Measurements from ENCODE around the gene PID1. TPM values are rescaled to one million over a fixed set of nuclear protein-coding genes. Genes with fewer than 3 reads are reported as not detected.

The PID1 gene
- total RNA-seq, 8 experiments from 2014 or later, result 0.28 to 26.2 (median 9.8) TPM

- Histone ChIP-seq H3K27ac (no peak overlapping the region), H3K4me1 (replicated peaks in 1 of 2) (no peaks in the 10 kb centered on the region), H3K4me3 (no peak overlapping the region)
- ATAC-seq (replicated peaks in 6 of 8), result no peak
- in situ Hi-C loops (cut with MboI; ENCODE audit: low pct_unique_long_range_greater_than_20kb in 2 of 9, low sequenced_read_pairs in 9 of 9, unreplicated experiment in 9 of 9), result loop anchor here in 1 of 9 experiments (25.0 kb wide), 1 partner anchor 437 kb away; no protein-coding TSS in a partner anchor
These were observed 147.0 kb downstream of the PID1 start for GRCh38 chr2:229124136-229124535.

GRCh38 chr2:229118927-229119326 lies 152.2 kb downstream of the PID1 start:
- in situ Hi-C loops (cut with MboI; ENCODE audit: low pct_unique_long_range_greater_than_20kb in 2 of 9, low sequenced_read_pairs in 9 of 9, unreplicated experiment in 9 of 9), result loop anchor here in 1 of 9 experiments (25.0 kb wide), 1 partner anchor 432 kb away; no protein-coding TSS in a partner anchor
- H3K4me3 ChIP-seq, result no peak overlapping the region
- no peak for ATAC-seq (replicated peaks in 6 of 8)
- no peak overlapping the region for H3K27ac ChIP-seq
- no peaks in the 10 kb centered on the region for H3K4me1 ChIP-seq (replicated peaks in 1 of 2)

GRCh38 chr2:229118336-229118735 lies 152.8 kb downstream of the PID1 start:
- WGBS, 10 experiments, result 8 to 73% (median 46%) methylated on average over 1 to 4 of the region's 4 CpGs
- peak in 2 of 8 experiments; percentile 16 to 25 for ATAC-seq (replicated peaks in 6 of 8)
- H3K4me3 ChIP-seq, result no peak overlapping the region
- no peaks in the 10 kb centered on the region for H3K4me1 ChIP-seq (replicated peaks in 1 of 2)
- in situ Hi-C loops (cut with MboI; ENCODE audit: low pct_unique_long_range_greater_than_20kb in 2 of 9, low sequenced_read_pairs in 9 of 9, unreplicated experiment in 9 of 9), result loop anchor here in 1 of 9 experiments (25.0 kb wide), 1 partner anchor 431 kb away; no protein-coding TSS in a partner anchor
- H3K27ac ChIP-seq, result no peak overlapping the region

- ATAC-seq (replicated peaks in 6 of 8), result no peak
- Histone ChIP-seq H3K4me1 (replicated peaks in 1 of 2) (no peaks in the 10 kb centered on the region), H3K27ac (no peak overlapping the region), H3K4me3 (no peak overlapping the region)
- WGBS, 10 experiments, result 44 to 93% (median 75%) methylated on average over 3 to 5 of the region's 5 CpGs
- in situ Hi-C loops (cut with MboI; ENCODE audit: low pct_unique_long_range_greater_than_20kb in 2 of 9, low sequenced_read_pairs in 9 of 9, unreplicated experiment in 9 of 9), result loop anchor here in 1 of 9 experiments (25.0 kb wide), 1 partner anchor 424 kb away; no protein-coding TSS in a partner anchor
These were observed 159.3 kb downstream of the PID1 start for GRCh38 chr2:229111744-229112143.

DNA sequence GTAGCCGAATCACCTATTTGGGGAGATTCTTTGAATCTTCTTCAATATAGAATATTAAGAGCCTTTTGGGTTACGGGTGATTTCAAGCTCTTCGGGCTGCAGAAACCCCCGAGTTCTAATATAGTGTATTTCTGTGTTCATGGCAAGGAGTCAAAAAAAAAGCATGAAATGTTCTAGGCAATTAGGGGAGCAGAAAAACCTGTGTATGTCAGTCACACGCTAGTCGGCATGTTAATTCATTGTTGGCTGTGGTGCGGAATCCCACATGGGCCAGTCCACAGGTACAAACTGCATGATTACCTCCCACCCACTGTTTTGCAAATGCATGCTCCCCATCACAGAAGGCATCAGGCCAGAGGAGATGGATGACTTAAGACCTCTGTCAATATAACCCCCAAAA lies 161.9 kb downstream of the PID1 start:
- Histone ChIP-seq H3K4me1 (replicated peaks in 1 of 2) (peaks cover 0 to 6% of the 10 kb centered on the region in 2 donors), H3K27ac (no peak overlapping the region), H3K4me3 (no peak overlapping the region)
- 68 to 94% (median 87%) methylated on average over 4 to 7 of the region's 7 CpGs; no CpG with 5 or more reads in 1 of the 10 experiments for whole genome bisulfite sequencing, 10 experiments
- in situ Hi-C loops (cut with MboI; ENCODE audit: low pct_unique_long_range_greater_than_20kb in 2 of 9, low sequenced_read_pairs in 9 of 9, unreplicated experiment in 9 of 9), result loop anchor here in 1 of 9 experiments (25.0 kb wide), 1 partner anchor 422 kb away; no protein-coding TSS in a partner anchor
- ATAC-seq (replicated peaks in 6 of 8), result no peak

DNA sequence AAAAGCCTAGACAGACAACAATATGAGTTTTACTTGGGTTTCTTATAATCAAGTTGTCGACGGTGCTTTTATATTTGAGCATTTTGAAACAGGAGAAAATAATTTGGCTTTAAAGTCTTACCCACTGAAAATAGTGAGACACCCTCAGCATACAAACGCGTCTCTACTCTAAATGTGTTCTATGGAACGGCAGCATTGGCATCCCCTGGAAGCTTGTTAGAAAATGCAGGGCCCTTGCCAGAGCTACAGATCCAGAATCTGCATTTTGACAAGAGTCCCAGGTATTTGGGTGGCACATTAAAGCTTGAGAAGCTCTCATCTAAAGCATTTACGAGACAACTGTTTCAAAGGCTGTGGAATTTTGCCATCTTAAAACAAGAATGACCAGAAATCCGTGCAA lies 163.5 kb downstream of the PID1 start:
- H3K4me3 ChIP-seq, result no peak overlapping the region
- 64 to 95% (median 79%) methylated on average over 2 to 7 of the region's 7 CpGs; no CpG with 5 or more reads in 1 of the 10 experiments for WGBS, 10 experiments
- in situ Hi-C loops (cut with MboI; ENCODE audit: low pct_unique_long_range_greater_than_20kb in 2 of 9, low sequenced_read_pairs in 9 of 9, unreplicated experiment in 9 of 9), result loop anchor here in 1 of 9 experiments (25.0 kb wide), 1 partner anchor 420 kb away; no protein-coding TSS in a partner anchor
- no peak overlapping the region for H3K27ac ChIP-seq
- no peak for ATAC-seq (replicated peaks in 6 of 8)
- peaks cover 0 to 6% of the 10 kb centered on the region in 2 donors for H3K4me1 ChIP-seq (replicated peaks in 1 of 2)

DNA sequence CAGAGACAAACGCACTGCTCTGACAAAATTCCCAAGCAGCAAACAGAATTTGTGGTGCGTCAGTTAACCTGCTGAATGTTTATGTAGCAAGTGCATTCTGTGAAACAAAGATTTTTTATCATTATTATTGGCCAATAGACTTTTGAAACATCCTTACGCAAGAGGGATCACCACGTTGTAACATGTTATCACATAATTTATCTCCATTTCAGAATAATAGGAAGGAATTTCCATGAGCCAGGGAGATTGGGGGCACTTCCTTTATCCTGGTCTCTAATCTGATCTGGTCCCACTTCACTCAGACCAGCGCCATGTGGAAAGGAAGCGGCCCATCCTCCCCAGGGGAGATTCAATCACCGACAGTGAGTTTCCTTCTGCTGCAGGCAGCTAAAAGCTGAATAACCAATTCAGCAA lies 166.1 kb downstream of the PID1 start:
- in situ Hi-C loops (cut with MboI; ENCODE audit: low pct_unique_long_range_greater_than_20kb in 2 of 9, low sequenced_read_pairs in 9 of 9, unreplicated experiment in 9 of 9), result loop anchor here in 1 of 9 experiments (25.0 kb wide), 1 partner anchor 418 kb away; no protein-coding TSS in a partner anchor
- 57 to 100% (median 83%) methylated on average over 1 to 6 of the region's 7 CpGs for WGBS, 10 experiments
- H3K4me1 ChIP-seq (replicated peaks in 1 of 2), result peaks cover 0 to 6% of the 10 kb centered on the region in 2 donors

GRCh38 chr2:229104025-229104424 lies 167.1 kb downstream of the PID1 start:
- no peak for ATAC-seq (replicated peaks in 6 of 8)
- Histone ChIP-seq H3K4me3 (no peak overlapping the region), H3K4me1 (replicated peaks in 1 of 2) (peaks cover 0 to 6% of the 10 kb centered on the region in 2 donors), H3K27ac (no peak overlapping the region)
- in situ Hi-C loops (cut with MboI; ENCODE audit: low pct_unique_long_range_greater_than_20kb in 2 of 9, low sequenced_read_pairs in 9 of 9, unreplicated experiment in 9 of 9), result loop anchor here in 1 of 9 experiments (25.0 kb wide), 1 partner anchor 417 kb away; no protein-coding TSS in a partner anchor
- WGBS, 10 experiments, result 79 to 100% (median 100%) methylated on average over 1 to 3 of the region's 3 CpGs; no CpG with 5 or more reads in 3 of the 10 experiments

More for the DNA sequence above, 166.1 kb downstream of the PID1 start:
- ATAC-seq (replicated peaks in 6 of 8), result no peak
- Histone ChIP-seq H3K4me3 (no peak overlapping the region), H3K27ac (no peak overlapping the region)

- in situ Hi-C loops (cut with MboI; ENCODE audit: low pct_unique_long_range_greater_than_20kb in 2 of 9, low sequenced_read_pairs in 9 of 9, unreplicated experiment in 9 of 9), result loop anchor here in 1 of 9 experiments (25.0 kb wide), 1 partner anchor 414 kb away; no protein-coding TSS in a partner anchor
These were observed 169.8 kb downstream of the PID1 start for GRCh38 chr2:229101314-229101713.

DNA sequence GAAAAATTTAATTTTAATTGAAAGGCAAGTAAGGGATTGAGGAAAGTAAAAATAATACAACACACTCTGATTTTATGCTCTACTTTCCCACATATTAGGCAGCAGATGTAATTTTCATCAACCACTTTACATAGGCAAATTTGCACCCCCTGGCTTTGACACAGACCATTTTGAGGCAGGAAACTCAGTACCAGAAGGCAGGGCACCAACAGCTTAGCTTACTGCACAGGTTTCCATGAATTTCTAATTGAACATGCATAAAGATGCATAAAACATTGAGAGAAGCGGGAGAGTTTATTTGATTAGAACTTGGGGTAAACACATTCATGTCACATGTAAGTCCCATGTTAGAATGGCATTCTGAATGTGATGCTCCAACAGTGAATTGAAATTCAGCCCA lies 171.9 kb downstream of the PID1 start:
- 0 to 100% (median 71%) methylated on average over 1 of the region's 1 CpG; no CpG with 5 or more reads in 4 of the 10 experiments for WGBS, 10 experiments
- H3K4me1 ChIP-seq (replicated peaks in 1 of 2), result peaks cover 0 to 8% of the 10 kb centered on the region in 2 donors
- in situ Hi-C loops (cut with MboI; ENCODE audit: low pct_unique_long_range_greater_than_20kb in 2 of 9, low sequenced_read_pairs in 9 of 9, unreplicated experiment in 9 of 9), result no loop called here
- no peak overlapping the region for H3K27ac ChIP-seq
- H3K4me3 ChIP-seq, result no peak overlapping the region
- no peak for ATAC-seq (replicated peaks in 6 of 8)

More at GRCh38 chr2:229101314-229101713, 169.8 kb downstream of the PID1 start:
- peak in 2 of 8 experiments; percentile 77 to 92 for ATAC-seq (replicated peaks in 6 of 8)
- Histone ChIP-seq H3K4me3 (no peak overlapping the region), H3K27ac (no peak overlapping the region), H3K4me1 (replicated peaks in 1 of 2) (peaks cover 0 to 6% of the 10 kb centered on the region in 2 donors)
- WGBS, 10 experiments, result 0 to 83% (median 56%) methylated on average over 1 of the region's 1 CpG; no CpG with 5 or more reads in 5 of the 10 experiments

GRCh38 chr2:229098801-229099200 lies 172.3 kb downstream of the PID1 start:
- in situ Hi-C loops (cut with MboI; ENCODE audit: low pct_unique_long_range_greater_than_20kb in 2 of 9, low sequenced_read_pairs in 9 of 9, unreplicated experiment in 9 of 9), result no loop called here
- 49 to 90% (median 71%) methylated on average over 2 to 6 of the region's 6 CpGs for WGBS, 10 experiments
- Histone ChIP-seq H3K4me3 (no peak overlapping the region), H3K4me1 (replicated peaks in 1 of 2) (peaks cover 0 to 8% of the 10 kb centered on the region in 2 donors), H3K27ac (no peak overlapping the region)
- ATAC-seq (replicated peaks in 6 of 8), result no peak

DNA sequence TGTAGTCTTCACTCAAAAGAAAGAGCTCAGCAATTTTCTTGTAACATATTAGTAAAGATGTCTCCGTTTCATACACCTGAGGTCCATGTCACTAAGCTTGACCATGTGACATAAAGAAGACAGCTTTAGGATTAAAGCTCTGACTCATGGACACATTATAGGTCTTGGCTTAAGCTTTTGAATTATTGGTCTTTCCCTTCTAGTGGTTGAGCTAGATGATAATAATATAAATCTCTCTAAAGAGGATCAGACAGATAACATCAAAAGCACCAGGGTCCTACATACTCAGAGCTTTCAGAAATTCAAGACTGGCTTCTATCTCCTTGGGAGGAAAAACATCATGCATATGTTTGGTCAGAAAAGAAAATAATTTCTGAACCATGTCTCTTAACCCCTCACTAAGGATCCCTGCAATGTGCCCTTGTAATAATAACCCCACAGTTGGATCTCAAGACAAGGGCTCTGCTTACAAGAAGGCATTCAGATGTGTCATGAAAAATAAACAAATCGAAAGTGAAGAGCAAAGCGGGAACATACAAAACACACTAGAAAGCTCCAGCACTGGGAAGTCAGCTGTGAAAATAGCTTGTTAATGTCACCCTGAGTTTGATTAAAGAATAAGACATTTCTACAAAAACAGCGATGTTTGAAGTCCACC lies 174.5 kb downstream of the PID1 start:
- peak in 4 of 8 experiments; percentile 39 to 65 (median 50) for ATAC-seq (replicated peaks in 6 of 8)
- H3K27ac ChIP-seq, result no peak overlapping the region
- peaks cover 0 to 8% of the 10 kb centered on the region in 2 donors for H3K4me1 ChIP-seq (replicated peaks in 1 of 2)
- whole genome bisulfite sequencing, 10 experiments, result 0 to 88% (median 57%) methylated on average over 1 to 4 of the region's 4 CpGs
- H3K4me3 ChIP-seq, result no peak overlapping the region
- in situ Hi-C loops (cut with MboI; ENCODE audit: low pct_unique_long_range_greater_than_20kb in 2 of 9, low sequenced_read_pairs in 9 of 9, unreplicated experiment in 9 of 9), result no loop called here

- Histone ChIP-seq H3K4me3 (no peak overlapping the region), H3K4me1 (replicated peaks in 1 of 2) (peaks cover 0 to 8% of the 10 kb centered on the region in 2 donors), H3K27ac (no peak overlapping the region)
- WGBS, 10 experiments, result 38 to 100% (median 100%) methylated on average over 1 of the region's 1 CpG; no CpG with 5 or more reads in 3 of the 10 experiments
- in situ Hi-C loops (cut with MboI; ENCODE audit: low pct_unique_long_range_greater_than_20kb in 2 of 9, low sequenced_read_pairs in 9 of 9, unreplicated experiment in 9 of 9), result no loop called here
- no peak for ATAC-seq (replicated peaks in 6 of 8)
These were observed 175.6 kb downstream of the PID1 start for GRCh38 chr2:229095472-229095871.

All from motor neuron (in vitro differentiated cells).